ENCODE measurements around the gene ZFAND3. TPM values are rescaled to one million over a fixed set of nuclear protein-coding genes. Genes with fewer than 3 reads are reported as not detected.

Gene ZFAND3
- polyA plus RNA-seq, 1 donor (not counting 4 experiments of a cell fraction or from before 2014, with no cell fraction given), result 19.6 TPM

DNA sequence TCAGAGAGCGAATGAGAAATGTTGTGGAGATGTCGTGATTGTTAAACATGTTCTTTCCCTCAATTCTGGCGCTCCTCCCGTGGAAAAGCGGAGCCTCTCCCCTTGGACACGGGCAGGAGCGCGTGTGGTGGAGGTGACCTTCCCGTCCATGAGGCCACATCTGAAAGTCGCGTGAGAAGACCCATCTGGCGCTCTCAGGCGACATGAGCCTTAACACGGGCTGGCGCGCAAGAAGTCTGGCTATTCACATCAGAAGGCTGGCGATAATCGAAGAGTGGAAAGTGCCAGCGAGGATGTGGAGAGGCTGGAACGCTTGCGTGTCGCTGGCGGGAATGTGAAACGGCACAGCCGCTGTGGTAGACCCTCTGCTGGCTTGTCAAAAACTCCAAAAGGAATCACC is 341.3 kb downstream of the ZFAND3 start:
- H3K27ac ChIP-seq (ENCODE audit: control insufficient read depth, insufficient read depth, low read length), result no peak overlapping the region
- TF ChIP-seq CTCF (optimal IDR thresholded peaks at IDR 0.05 in 1 of 3, IDR thresholded peaks at IDR 0.05 in 1 of 3, conservative IDR thresholded peaks at IDR 0.05 in 1 of 3; ENCODE audit: extremely low read depth in 1 of 3, insufficient read depth in 2 of 3, low read length in 3 of 3) (no peak), EZH2 (IDR thresholded peaks at IDR 0.05; ENCODE audit: low read length) (no peak)
- FAIRE-seq, result no peak

GRCh38 chr6:38161331-38161730 is 341.8 kb downstream of the ZFAND3 start:
- Histone ChIP-seq H3K4me2 (ENCODE audit: control insufficient read depth, extremely low read depth, insufficient read depth, low read depth, low read length) (no peak overlapping the region), H4K20me1 (ENCODE audit: control insufficient read depth, extremely low read depth, insufficient read depth, low read length) (no peaks in the 10 kb centered on the region), H3K4me3 (ENCODE audit: control insufficient read depth in 2 of 3, extremely low read depth in 1 of 3, insufficient read depth in 2 of 3, low read depth in 1 of 3, low read length in 3 of 3) (no peak overlapping the region), H3K79me2 (ENCODE audit: control insufficient read depth, insufficient read depth, low read length) (no peaks in the 10 kb centered on the region), H3K27me3 (ENCODE audit: control insufficient read depth, extremely low read depth, insufficient read depth, low read length) (no peaks in the 10 kb centered on the region), H3K9ac (ENCODE audit: control insufficient read depth, extremely low read depth, insufficient read depth, low read length) (no peak overlapping the region), H3K4me1 (ENCODE audit: control insufficient read depth, extremely low read depth, insufficient read depth, low read length) (no peaks in the 10 kb centered on the region), H2AFZ (ENCODE audit: control insufficient read depth, low read length) (no peak overlapping the region), H3K27ac (ENCODE audit: control insufficient read depth, insufficient read depth, low read length) (no peak overlapping the region), H3K9me3 (ENCODE audit: control insufficient read depth, low read depth, low read length) (no peaks in the 10 kb centered on the region), H3K9me1 (ENCODE audit: control insufficient read depth, extremely low read depth, insufficient read depth, low read length) (no peaks in the 10 kb centered on the region), H3K36me3 (ENCODE audit: control insufficient read depth in 2 of 2, extremely low read depth in 1 of 2, insufficient read depth in 2 of 2, low read length in 2 of 2) (peaks cover 0 to 3% of the 10 kb centered on the region in 2 experiments)
- TF ChIP-seq EZH2 (IDR thresholded peaks at IDR 0.05; ENCODE audit: low read length), result no peak
- no peak for TF ChIP-seq CTCF (optimal IDR thresholded peaks at IDR 0.05 in 1 of 3, IDR thresholded peaks at IDR 0.05 in 1 of 3, conservative IDR thresholded peaks at IDR 0.05 in 1 of 3; ENCODE audit: extremely low read depth in 1 of 3, insufficient read depth in 2 of 3, low read length in 3 of 3)
- DNase-seq (ENCODE audit: low read depth, low spot score), result no peak
- FAIRE-seq, result no peak
- dilution Hi-C loops (cut with MboI; ENCODE audit: extremely low pct_ligation_motif_present, low sequenced_read_pairs), result no loop called here

More for the DNA sequence above, 341.3 kb downstream of the ZFAND3 start:
- Histone ChIP-seq H2AFZ (ENCODE audit: control insufficient read depth, low read length) (no peak overlapping the region), H3K79me2 (ENCODE audit: control insufficient read depth, insufficient read depth, low read length) (no peaks in the 10 kb centered on the region), H3K4me3 (ENCODE audit: control insufficient read depth in 2 of 3, extremely low read depth in 1 of 3, insufficient read depth in 2 of 3, low read depth in 1 of 3, low read length in 3 of 3) (no peak overlapping the region), H3K9me1 (ENCODE audit: control insufficient read depth, extremely low read depth, insufficient read depth, low read length) (no peaks in the 10 kb centered on the region), H3K36me3 (ENCODE audit: control insufficient read depth in 2 of 2, extremely low read depth in 1 of 2, insufficient read depth in 2 of 2, low read length in 2 of 2) (peaks cover 0 to 3% of the 10 kb centered on the region in 2 experiments), H3K4me2 (ENCODE audit: control insufficient read depth, extremely low read depth, insufficient read depth, low read depth, low read length) (no peak overlapping the region), H4K20me1 (ENCODE audit: control insufficient read depth, extremely low read depth, insufficient read depth, low read length) (no peaks in the 10 kb centered on the region), H3K4me1 (ENCODE audit: control insufficient read depth, extremely low read depth, insufficient read depth, low read length) (no peaks in the 10 kb centered on the region), H3K9me3 (ENCODE audit: control insufficient read depth, low read depth, low read length) (no peaks in the 10 kb centered on the region), H3K9ac (ENCODE audit: control insufficient read depth, extremely low read depth, insufficient read depth, low read length) (no peak overlapping the region), H3K27me3 (ENCODE audit: control insufficient read depth, extremely low read depth, insufficient read depth, low read length) (no peaks in the 10 kb centered on the region)
- dilution Hi-C loops (cut with MboI; ENCODE audit: extremely low pct_ligation_motif_present, low sequenced_read_pairs), result no loop called here
- DNase-seq (ENCODE audit: low read depth, low spot score), result no peak

Measured in keratinocyte (primary cell).